ENCODE data around the gene YAP1. TPM values are rescaled to one million over a fixed set of nuclear protein-coding genes. Genes with fewer than 3 reads are reported as not detected.

The YAP1 gene
- total RNA-seq, 2 donors from 2014 or later: 137 to 210 TPM

DNA sequence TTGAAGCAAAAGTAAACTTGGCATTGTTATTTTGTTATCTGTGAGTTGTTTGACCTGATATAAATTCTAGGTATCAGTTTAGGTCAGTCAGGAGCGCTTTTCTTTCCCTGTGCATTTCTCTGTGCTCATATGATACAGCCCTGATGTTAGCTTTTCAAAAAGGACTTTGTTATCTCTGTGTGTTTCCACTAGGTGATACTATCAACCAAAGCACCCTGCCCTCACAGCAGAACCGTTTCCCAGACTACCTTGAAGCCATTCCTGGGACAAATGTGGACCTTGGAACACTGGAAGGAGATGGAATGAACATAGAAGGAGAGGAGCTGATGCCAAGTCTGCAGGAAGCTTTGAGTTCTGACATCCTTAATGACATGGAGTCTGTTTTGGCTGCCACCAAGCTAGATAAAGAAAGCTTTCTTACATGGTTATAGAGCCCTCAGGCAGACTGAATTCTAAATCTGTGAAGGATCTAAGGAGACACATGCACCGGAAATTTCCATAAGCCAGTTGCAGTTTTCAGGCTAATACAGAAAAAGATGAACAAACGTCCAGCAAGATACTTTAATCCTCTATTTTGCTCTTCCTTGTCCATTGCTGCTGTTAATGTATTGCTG lies 119.4 kb downstream of the YAP1 start:
- no peaks in the 10 kb centered on the region for H3K36me3 ChIP-seq
- intact Hi-C loops (cut with DNase I): loop anchor here (10.0 kb wide), 1 partner anchor 115 kb away; the partner anchor contains the start of gene YAP1
- no peaks in the 10 kb centered on the region for H3K27me3 ChIP-seq (replicated peaks; ENCODE audit: insufficient read depth)
- no peak overlapping the region for H3K27ac ChIP-seq
- DNase-seq (ENCODE audit: low spot score): no peak
- no peaks in the 10 kb centered on the region for H3K9me3 ChIP-seq
- WGBS: 35% methylated on average over 4 of the region's 4 CpGs
- H3K4me1 ChIP-seq (replicated peaks): peaks cover 3% of the 10 kb centered on the region
- no peak for TF ChIP-seq POLR2AphosphoS5 (IDR thresholded peaks at IDR 0.05)
- TF ChIP-seq, protein P1, sequence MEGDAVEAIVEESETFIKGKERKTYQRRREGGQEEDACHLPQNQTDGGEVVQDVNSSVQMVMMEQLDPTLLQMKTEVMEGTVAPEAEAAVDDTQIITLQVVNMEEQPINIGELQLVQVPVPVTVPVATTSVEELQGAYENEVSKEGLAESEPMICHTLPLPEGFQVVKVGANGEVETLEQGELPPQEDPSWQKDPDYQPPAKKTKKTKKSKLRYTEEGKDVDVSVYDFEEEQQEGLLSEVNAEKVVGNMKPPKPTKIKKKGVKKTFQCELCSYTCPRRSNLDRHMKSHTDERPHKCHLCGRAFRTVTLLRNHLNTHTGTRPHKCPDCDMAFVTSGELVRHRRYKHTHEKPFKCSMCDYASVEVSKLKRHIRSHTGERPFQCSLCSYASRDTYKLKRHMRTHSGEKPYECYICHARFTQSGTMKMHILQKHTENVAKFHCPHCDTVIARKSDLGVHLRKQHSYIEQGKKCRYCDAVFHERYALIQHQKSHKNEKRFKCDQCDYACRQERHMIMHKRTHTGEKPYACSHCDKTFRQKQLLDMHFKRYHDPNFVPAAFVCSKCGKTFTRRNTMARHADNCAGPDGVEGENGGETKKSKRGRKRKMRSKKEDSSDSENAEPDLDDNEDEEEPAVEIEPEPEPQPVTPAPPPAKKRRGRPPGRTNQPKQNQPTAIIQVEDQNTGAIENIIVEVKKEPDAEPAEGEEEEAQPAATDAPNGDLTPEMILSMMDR (IDR thresholded peaks at IDR 0.05): no peak
- H3K4me3 ChIP-seq: no peak overlapping the region

DNA sequence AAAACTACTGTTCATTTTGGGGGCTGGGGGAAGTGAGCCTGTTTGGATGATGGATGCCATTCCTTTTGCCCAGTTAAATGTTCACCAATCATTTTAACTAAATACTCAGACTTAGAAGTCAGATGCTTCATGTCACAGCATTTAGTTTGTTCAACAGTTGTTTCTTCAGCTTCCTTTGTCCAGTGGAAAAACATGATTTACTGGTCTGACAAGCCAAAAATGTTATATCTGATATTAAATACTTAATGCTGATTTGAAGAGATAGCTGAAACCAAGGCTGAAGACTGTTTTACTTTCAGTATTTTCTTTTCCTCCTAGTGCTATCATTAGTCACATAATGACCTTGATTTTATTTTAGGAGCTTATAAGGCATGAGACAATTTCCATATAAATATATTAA lies 119.9 kb downstream of the YAP1 start:
- Histone ChIP-seq H3K27ac (no peak overlapping the region), H3K4me1 (replicated peaks) (peaks cover 3% of the 10 kb centered on the region), H3K4me3 (no peak overlapping the region), H3K36me3 (no peaks in the 10 kb centered on the region), H3K27me3 (replicated peaks; ENCODE audit: insufficient read depth) (no peaks in the 10 kb centered on the region), H3K9me3 (no peaks in the 10 kb centered on the region)
- TF ChIP-seq POLR2AphosphoS5 (IDR thresholded peaks at IDR 0.05) (peak; percentile 7), POLR2A (IDR thresholded peaks at IDR 0.05) (no peak)
- no peak for DNase-seq (ENCODE audit: low spot score)
- intact Hi-C loops (cut with DNase I): no loop called here

DNA sequence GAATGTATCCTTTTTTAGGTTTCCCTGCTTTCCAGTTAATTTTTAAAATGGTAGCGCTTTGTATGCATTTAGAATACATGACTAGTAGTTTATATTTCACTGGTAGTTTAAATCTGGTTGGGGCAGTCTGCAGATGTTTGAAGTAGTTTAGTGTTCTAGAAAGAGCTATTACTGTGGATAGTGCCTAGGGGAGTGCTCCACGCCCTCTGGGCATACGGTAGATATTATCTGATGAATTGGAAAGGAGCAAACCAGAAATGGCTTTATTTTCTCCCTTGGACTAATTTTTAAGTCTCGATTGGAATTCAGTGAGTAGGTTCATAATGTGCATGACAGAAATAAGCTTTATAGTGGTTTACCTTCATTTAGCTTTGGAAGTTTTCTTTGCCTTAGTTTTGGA lies 120.7 kb downstream of the YAP1 start:
- no peak overlapping the region for H3K4me3 ChIP-seq
- no peak for DNase-seq (ENCODE audit: low spot score)
- no peaks in the 10 kb centered on the region for H3K9me3 ChIP-seq
- 74% methylated on average over 4 of the region's 4 CpGs for WGBS
- TF ChIP-seq, protein P1 (IDR thresholded peaks at IDR 0.05): no peak
- TF ChIP-seq POLR2A (IDR thresholded peaks at IDR 0.05) (no peak), POLR2AphosphoS5 (IDR thresholded peaks at IDR 0.05) (no peak)
- H3K27me3 ChIP-seq (replicated peaks; ENCODE audit: insufficient read depth): no peaks in the 10 kb centered on the region
- H3K4me1 ChIP-seq (replicated peaks): peaks cover 3% of the 10 kb centered on the region
- H3K27ac ChIP-seq: no peak overlapping the region
- H3K36me3 ChIP-seq: no peaks in the 10 kb centered on the region
- intact Hi-C loops (cut with DNase I): no loop called here

DNA sequence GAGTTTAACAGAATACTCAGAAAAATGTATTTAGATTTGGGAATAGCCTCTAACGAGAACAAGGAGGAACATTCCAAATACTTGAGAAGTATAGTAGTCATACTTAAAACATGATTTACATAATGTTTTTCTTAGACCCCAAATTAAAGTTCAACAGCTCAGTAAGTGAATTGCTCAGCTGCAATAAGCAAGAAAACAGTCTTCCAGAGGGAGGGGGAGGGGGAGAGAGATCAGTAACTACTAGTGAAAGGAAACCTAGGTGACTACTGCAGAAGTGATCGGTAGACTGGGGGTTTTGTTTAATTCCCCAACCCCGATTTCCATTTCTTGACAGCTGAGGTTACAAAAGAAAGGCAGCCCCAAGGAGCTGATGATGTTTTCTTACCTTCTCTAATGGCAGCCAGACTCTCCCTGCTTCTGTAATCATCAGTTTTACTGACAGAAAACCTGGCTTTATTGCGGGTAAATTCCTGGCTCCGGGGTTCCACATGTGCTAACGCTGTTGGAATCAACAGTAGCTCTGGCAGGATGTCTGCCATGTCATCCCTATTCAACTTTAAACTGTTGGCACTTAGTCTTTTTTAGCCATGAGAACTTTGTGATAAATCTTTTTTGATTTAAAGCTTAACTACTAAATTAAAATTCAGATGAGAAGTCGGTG lies 124.7 kb downstream of the YAP1 start:
- WGBS: 31% methylated on average over 7 of the region's 7 CpGs
- H3K4me1 ChIP-seq (replicated peaks): no peaks in the 10 kb centered on the region

DNA sequence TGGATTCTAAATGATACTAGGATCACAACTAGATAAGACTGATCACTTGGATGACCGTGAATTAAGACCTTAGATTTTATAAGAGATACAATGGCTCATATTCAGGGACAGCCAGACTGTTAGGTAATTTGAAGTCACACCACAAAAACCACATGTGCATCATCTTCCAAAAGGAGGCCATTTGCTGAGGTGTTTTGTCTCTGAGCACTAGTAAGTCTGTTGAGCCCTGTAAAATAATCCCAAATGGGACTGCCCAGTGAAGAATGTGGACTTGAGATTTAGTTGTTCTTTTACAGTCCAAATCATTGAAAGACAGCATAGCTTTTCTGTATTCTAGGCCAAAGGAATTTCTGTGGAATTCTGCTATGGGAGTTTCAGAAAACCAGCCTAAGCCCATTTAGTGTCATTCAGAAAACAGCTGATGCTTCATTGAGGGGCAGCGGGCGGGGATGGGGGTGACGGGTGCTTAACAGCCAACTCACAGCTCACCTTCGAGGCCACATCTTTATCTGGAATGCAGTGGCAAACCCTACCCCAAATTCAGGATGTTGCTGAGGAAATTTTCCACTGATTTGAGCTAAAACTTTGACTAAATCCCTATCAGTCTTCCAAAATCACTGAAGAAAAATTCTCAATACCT lies 127.0 kb downstream of the YAP1 start:
- Histone ChIP-seq H3K27ac (no peak overlapping the region), H3K9me3 (no peaks in the 10 kb centered on the region), H3K36me3 (no peaks in the 10 kb centered on the region), H3K27me3 (replicated peaks; ENCODE audit: insufficient read depth) (no peaks in the 10 kb centered on the region), H3K4me1 (replicated peaks) (no peaks in the 10 kb centered on the region), H3K4me3 (no peak overlapping the region)
- intact Hi-C loops (cut with DNase I): no loop called here
- DNase-seq (ENCODE audit: low spot score): no peak
- TF ChIP-seq, protein P1 (IDR thresholded peaks at IDR 0.05): no peak
- TF ChIP-seq POLR2A (IDR thresholded peaks at IDR 0.05): no peak
- TF ChIP-seq POLR2AphosphoS5 (IDR thresholded peaks at IDR 0.05): no peak
- 87% methylated on average over 5 of the region's 5 CpGs for WGBS

More for the DNA sequence above, 124.7 kb downstream of the YAP1 start:
- Histone ChIP-seq H3K27me3 (replicated peaks; ENCODE audit: insufficient read depth) (no peaks in the 10 kb centered on the region), H3K36me3 (no peaks in the 10 kb centered on the region), H3K4me3 (no peak overlapping the region), H3K27ac (no peak overlapping the region), H3K9me3 (no peaks in the 10 kb centered on the region)
- intact Hi-C loops (cut with DNase I): no loop called here
- no peak for DNase-seq (ENCODE audit: low spot score)
- TF ChIP-seq POLR2AphosphoS5 (IDR thresholded peaks at IDR 0.05) (no peak), POLR2A (IDR thresholded peaks at IDR 0.05) (no peak)
- TF ChIP-seq, protein P1 (IDR thresholded peaks at IDR 0.05): no peak
